Sigmoid colon (tissue), 7 donors: ENCODE results near the gene C1orf94. TPM values are rescaled to one million over a fixed set of nuclear protein-coding genes. Genes with fewer than 3 reads are reported as not detected.

Experiments
- DNase-seq: peaks from one replicate; pipeline ENCODE4 v3.0.0-alpha.2; 2019
- H3K27ac ChIP-seq, 4 donors: fragments of 200-600 bp; sonication (generic); one replicate each; pipeline ENCODE4 v1.5.1; 2016 to 2019; ENCODE audit warnings: mild to moderate bottlenecking in 1 of 4
- H3K27me3 ChIP-seq, 3 donors: fragments of 200-600 bp; sonication (generic); one replicate each; pipeline ENCODE4 v1.5.1; 2019; ENCODE audit warnings: mild to moderate bottlenecking in 1 of 3
- H3K36me3 ChIP-seq, 4 donors: fragments of 200-600 bp; sonication (generic); one replicate each; pipeline ENCODE4 v1.5.1; 2016 to 2019
- H3K4me1 ChIP-seq, 4 donors: fragments of 200-600 bp; sonication (generic); one replicate each; pipeline ENCODE4 v1.5.1; 2017 to 2019
- H3K4me3 ChIP-seq, 4 donors: fragments of 200-600 bp; sonication (generic); one replicate each; pipeline ENCODE4 v1.5.1; 2017 to 2019; ENCODE audit warnings: mild to moderate bottlenecking in 2 of 4, moderate library complexity in 1 of 4
- H3K9me3 ChIP-seq, 4 donors: fragments of 200-600 bp in 3 of 4; sonication (generic) in 3 of 4; one replicate each; pipeline versions ENCODE4 v1.5.1 to v1.6.1; 2013 to 2019
- EP300 ChIP-seq, 4 donors: sonication (generic); formaldehyde crosslinking; IDR thresholded peaks; one replicate each; pipeline ENCODE4 v1.6.1; 2017; ENCODE audit warnings: antibody characterized with exemption in 4 of 4
- POLR2A ChIP-seq, 2 donors: fragments of 450-650 bp; IDR thresholded peaks; one replicate each; pipeline ENCODE4 v1.6.1; 2016; ENCODE audit warnings: antibody characterized with exemption in 2 of 2, mild to moderate bottlenecking in 2 of 2, moderate library complexity in 2 of 2
- POLR2AphosphoS5 ChIP-seq, 4 donors: sonication (generic); formaldehyde crosslinking; IDR thresholded peaks; one replicate each; pipeline ENCODE4 v1.6.1; 2017; ENCODE audit warnings: antibody characterized with exemption in 4 of 4
- WGBS, 2 donors: extraction: QIAGEN DNeasy Blood & Tissue Kit; methylation state at CpG; one replicate each; pipeline ENCODE4 v1.1.7; 2013; 5-methylcytosine and 5-hydroxymethylcytosine counted together
- intact Hi-C: fragments of 100-400 bp; cut with DNase I; formaldehyde crosslinking; loops from one replicate; pipeline ENCODE4 v1.15.1; 2023
- polyA plus RNA-seq, 3 donors: library from polyadenylated mRNA; stranded (reverse); fragments of 200-250 nt; gene quantifications; one replicate each; pipeline ENCODE4 v1.2.3, GENCODE V29; 2013
- total RNA-seq, 4 donors: library from RNA; depleted of rRNA; stranded (reverse); fragments of >200 nt; gene quantifications; one replicate each; pipeline ENCODE4 v1.1.0, GENCODE V29; 2016
- TF ChIP-seq, protein P1 (sequence below), 4 experiments: fragments of 450-650 bp in 3 of 4; fragments of 200-600 bp in 1 of 4; IDR thresholded peaks; one replicate each; pipeline ENCODE4 v1.5.1; 2016 to 2019; ENCODE audit warnings: antibody characterized with exemption in 4 of 4, mild to moderate bottlenecking in 3 of 4, moderate library complexity in 2 of 4
- donor health status: healthy with polysubstance abuse.
- donor health status: Bipolar disorder and iron deficiency.
- donor health status: healthy.

The C1orf94 gene
- total and polyA plus RNA-seq, 7 donors = not detected

DNA sequence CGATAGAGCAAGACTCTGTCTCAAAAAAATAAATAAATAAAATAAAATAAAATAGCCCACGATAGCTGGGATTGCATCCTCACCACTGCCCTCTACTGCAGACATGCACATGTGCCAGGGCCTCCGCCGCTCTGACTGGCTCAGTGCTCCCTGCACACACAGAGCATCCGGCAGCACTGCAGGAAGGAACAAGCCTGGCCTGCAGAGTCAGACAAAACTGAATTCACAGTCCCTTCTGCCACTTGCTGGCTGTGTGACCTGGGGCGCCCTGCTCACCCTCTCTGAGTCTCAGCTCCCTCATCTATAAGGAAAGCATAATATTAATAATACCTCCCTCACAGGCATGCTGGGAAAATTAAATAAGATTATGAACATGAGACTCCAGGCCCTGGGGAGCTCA, 47.1 kb upstream of the C1orf94 start:
- no peak overlapping the region for H3K27ac ChIP-seq
- no peak for DNase-seq
- no peaks in the 10 kb centered on the region for H3K36me3 ChIP-seq
- H3K4me3 ChIP-seq = no peak overlapping the region
- no peaks in the 10 kb centered on the region for H3K4me1 ChIP-seq
- H3K27me3 ChIP-seq = peaks cover 0 to 5% (median 0%) of the 10 kb centered on the region in 3 donors
- H3K9me3 ChIP-seq = no peaks in the 10 kb centered on the region
- intact Hi-C loops = no loop called here
- 72 to 73% methylated on average over 6 of the region's 6 CpGs for WGBS, 2 donors
- TF ChIP-seq, protein P1, sequence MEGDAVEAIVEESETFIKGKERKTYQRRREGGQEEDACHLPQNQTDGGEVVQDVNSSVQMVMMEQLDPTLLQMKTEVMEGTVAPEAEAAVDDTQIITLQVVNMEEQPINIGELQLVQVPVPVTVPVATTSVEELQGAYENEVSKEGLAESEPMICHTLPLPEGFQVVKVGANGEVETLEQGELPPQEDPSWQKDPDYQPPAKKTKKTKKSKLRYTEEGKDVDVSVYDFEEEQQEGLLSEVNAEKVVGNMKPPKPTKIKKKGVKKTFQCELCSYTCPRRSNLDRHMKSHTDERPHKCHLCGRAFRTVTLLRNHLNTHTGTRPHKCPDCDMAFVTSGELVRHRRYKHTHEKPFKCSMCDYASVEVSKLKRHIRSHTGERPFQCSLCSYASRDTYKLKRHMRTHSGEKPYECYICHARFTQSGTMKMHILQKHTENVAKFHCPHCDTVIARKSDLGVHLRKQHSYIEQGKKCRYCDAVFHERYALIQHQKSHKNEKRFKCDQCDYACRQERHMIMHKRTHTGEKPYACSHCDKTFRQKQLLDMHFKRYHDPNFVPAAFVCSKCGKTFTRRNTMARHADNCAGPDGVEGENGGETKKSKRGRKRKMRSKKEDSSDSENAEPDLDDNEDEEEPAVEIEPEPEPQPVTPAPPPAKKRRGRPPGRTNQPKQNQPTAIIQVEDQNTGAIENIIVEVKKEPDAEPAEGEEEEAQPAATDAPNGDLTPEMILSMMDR (IDR thresholded peaks at IDR 0.05) = no peak
- TF ChIP-seq POLR2AphosphoS5 (IDR thresholded peaks at IDR 0.05) (no peak), POLR2A (IDR thresholded peaks at IDR 0.05) (no peak), EP300 (IDR thresholded peaks at IDR 0.05) (no peak)

DNA sequence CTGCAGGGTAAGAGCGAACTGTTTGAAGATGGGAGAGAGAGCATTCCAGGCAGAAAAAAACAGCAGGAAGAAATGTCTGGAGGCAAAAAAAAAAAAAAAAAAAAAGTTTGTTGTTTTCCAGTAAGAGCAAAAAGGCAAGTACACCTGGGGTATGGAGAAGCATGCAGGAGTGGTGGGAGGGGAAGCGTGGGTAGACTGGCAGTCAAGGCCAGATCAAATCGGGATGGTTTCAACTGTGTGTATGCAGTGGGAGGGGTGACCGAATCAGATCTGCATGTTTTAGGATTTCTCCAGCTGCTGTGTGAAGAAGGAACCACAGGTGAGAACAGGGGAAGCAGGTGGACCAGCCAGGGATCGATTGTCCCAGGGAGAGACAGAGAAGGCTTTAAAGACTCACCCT, 46.4 kb upstream of the C1orf94 start:
- Histone ChIP-seq H3K4me1 (no peaks in the 10 kb centered on the region), H3K27me3 (peaks cover 0 to 5% (median 0%) of the 10 kb centered on the region in 3 donors), H3K27ac (no peak overlapping the region), H3K4me3 (no peak overlapping the region), H3K36me3 (no peaks in the 10 kb centered on the region), H3K9me3 (no peaks in the 10 kb centered on the region)
- WGBS, 2 donors = 73 to 84% methylated on average over 5 of the region's 5 CpGs
- TF ChIP-seq EP300 (IDR thresholded peaks at IDR 0.05) (no peak), POLR2AphosphoS5 (IDR thresholded peaks at IDR 0.05) (no peak), POLR2A (IDR thresholded peaks at IDR 0.05) (no peak)
- TF ChIP-seq, protein P1 (IDR thresholded peaks at IDR 0.05) = no peak
- no peak for DNase-seq
- intact Hi-C loops = no loop called here

DNA sequence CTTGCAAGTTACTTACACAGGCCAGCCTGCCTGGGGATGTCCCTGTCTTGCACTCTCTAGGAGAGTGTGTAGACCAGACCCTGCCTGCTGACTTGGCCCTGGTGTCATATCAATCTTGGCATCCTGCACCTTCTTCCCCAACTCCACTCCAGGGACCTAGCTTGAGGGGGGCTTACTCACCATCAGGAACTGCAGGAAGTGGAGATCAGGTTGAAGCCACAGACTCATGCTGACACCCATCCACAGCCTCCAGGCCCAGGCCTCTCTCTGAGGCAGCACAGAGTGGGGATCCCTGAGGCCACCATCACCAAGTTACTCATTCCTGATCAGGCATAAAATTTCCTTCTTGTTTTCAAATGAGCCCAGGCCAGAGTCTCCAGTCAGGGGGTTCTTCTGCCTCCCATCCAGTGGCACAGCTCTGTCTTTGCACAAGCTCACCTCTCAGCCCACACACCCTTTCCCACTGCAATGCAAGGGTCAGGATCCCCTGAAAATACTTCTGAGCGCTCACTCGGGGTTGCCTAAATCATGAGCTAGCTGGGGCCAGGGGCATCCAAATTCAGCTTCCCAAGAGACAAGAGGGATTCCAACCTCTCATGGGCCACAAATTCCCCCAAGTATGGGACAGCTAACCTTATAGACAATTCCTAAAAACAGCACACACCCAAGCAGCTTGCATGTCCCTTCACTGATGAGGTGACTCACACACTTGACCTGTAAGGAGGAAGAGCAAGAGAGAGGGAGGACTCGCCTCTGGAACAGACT, 45.1 kb upstream of the C1orf94 start:
- DNase-seq = no peak
- TF ChIP-seq EP300 (IDR thresholded peaks at IDR 0.05) (no peak), POLR2A (IDR thresholded peaks at IDR 0.05) (no peak), POLR2AphosphoS5 (IDR thresholded peaks at IDR 0.05) (no peak)
- TF ChIP-seq, protein P1 (IDR thresholded peaks at IDR 0.05) = no peak
- no peaks in the 10 kb centered on the region for H3K9me3 ChIP-seq
- peaks cover 0 to 5% (median 0%) of the 10 kb centered on the region in 3 donors for H3K27me3 ChIP-seq
- intact Hi-C loops = no loop called here
- WGBS, 2 donors = 89 to 91% methylated on average over 3 of the region's 3 CpGs
- H3K27ac ChIP-seq = no peak overlapping the region
- no peaks in the 10 kb centered on the region for H3K4me1 ChIP-seq
- no peaks in the 10 kb centered on the region for H3K36me3 ChIP-seq
- H3K4me3 ChIP-seq = no peak overlapping the region

DNA sequence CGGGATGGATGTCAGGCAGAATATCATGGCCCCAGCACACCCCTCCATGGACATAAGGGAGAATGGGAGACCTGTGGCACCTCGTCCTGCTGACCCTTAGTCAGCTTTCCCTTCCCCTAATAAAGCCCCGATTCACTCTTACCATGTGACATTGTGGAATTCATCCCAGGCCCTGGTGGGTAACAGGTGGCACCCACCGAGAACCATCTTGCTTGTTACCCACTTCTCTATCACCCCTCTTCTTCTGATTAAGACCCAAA, 44.6 kb upstream of the C1orf94 start:
- H3K36me3 ChIP-seq = no peaks in the 10 kb centered on the region
- no peak for DNase-seq
- WGBS, 2 donors = 76 to 80% methylated on average over 4 of the region's 4 CpGs
- no peak overlapping the region for H3K27ac ChIP-seq
- no peak for TF ChIP-seq POLR2A (IDR thresholded peaks at IDR 0.05)
- TF ChIP-seq, protein P1 (IDR thresholded peaks at IDR 0.05) = no peak
- TF ChIP-seq EP300 (IDR thresholded peaks at IDR 0.05) = no peak
- no peak for TF ChIP-seq POLR2AphosphoS5 (IDR thresholded peaks at IDR 0.05)
- H3K9me3 ChIP-seq = no peaks in the 10 kb centered on the region
- H3K27me3 ChIP-seq = peaks cover 0 to 2% (median 0%) of the 10 kb centered on the region in 3 donors
- no peak overlapping the region for H3K4me3 ChIP-seq
- intact Hi-C loops = no loop called here
- no peaks in the 10 kb centered on the region for H3K4me1 ChIP-seq

DNA sequence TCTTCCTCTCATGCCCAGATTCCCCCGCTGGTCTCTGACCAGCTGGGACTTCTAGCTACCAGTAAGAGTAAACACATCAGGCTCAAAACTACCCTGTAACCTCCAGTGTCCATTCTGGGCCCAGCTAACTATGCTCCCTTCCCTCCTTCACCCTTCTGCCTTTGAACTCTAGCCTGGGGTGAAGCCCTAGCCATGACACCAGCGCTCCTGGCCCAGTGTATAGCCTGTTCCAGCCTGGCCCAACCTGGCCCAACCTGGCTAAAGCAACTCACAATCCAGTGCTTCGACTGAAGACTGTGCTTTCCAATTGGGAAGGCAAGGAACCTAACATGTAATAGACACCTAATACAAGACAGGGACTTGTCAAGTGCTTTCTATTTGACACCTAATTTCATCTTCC, 39.3 kb upstream of the C1orf94 start:
- 70 to 81% methylated on average over 3 of the region's 3 CpGs for WGBS, 2 donors

More for the DNA sequence above, 39.3 kb upstream of the C1orf94 start:
- Histone ChIP-seq H3K36me3 (no peaks in the 10 kb centered on the region), H3K9me3 (no peaks in the 10 kb centered on the region), H3K27ac (no peak overlapping the region), H3K4me3 (no peak overlapping the region), H3K4me1 (no peaks in the 10 kb centered on the region), H3K27me3 (no peaks in the 10 kb centered on the region)
- no peak for TF ChIP-seq POLR2A (IDR thresholded peaks at IDR 0.05)
- no peak for TF ChIP-seq POLR2AphosphoS5 (IDR thresholded peaks at IDR 0.05)
- TF ChIP-seq, protein P1 (IDR thresholded peaks at IDR 0.05) = no peak
- no peak for TF ChIP-seq EP300 (IDR thresholded peaks at IDR 0.05)
- intact Hi-C loops = no loop called here
- DNase-seq = no peak
